WTC11 (cell line): ENCODE results near the gene ARHGAP23.

Source experiments
- CBFB ChIP-seq: sonication (generic); formaldehyde crosslinking; IDR thresholded peaks from 2 replicates; pipeline ENCODE4 v1.8.1; 2022; ENCODE audit warnings: mild to moderate bottlenecking, low read depth, missing genetic modification reagents
- ESRRA ChIP-seq: sonication (generic); formaldehyde crosslinking; IDR thresholded peaks from 2 replicates; pipeline ENCODE4 v1.8.1; 2022; ENCODE audit warnings: mild to moderate bottlenecking, missing genetic modification reagents, borderline replicate concordance
- NFYB ChIP-seq: sonication (generic); formaldehyde crosslinking; conservative IDR thresholded peaks from 2 replicates; pipeline ENCODE4 v1.8.0; 2022; ENCODE audit warnings: low read depth, missing genetic modification reagents
- SP1 ChIP-seq: sonication (generic); formaldehyde crosslinking; conservative IDR thresholded peaks from 2 replicates; pipeline ENCODE4 v1.8.1; 2022; ENCODE audit warnings: missing genetic modification reagents

- TF ChIP-seq SP1 (CRISPR knock-in tag) (no peak), ESRRA (CRISPR knock-in tag) (no peak), CBFB (CRISPR knock-in tag) (no peak), NFYB (no peak)
Measured at GRCh38 chr17:38418062-38418692, 10.1 kb upstream of the ARHGAP23 start.
